H1 (cell line): ENCODE data around the gene GSAP.

ENCODE experiments used
- BRCA1 ChIP-seq: IDR thresholded peaks from 2 replicates; pipeline ENCODE4 v1.6.1; 2012; ENCODE audit warnings: low read depth, low read length, improper control_type of control experiment
- CHD2 ChIP-seq: IDR thresholded peaks from 2 replicates; pipeline ENCODE4 v1.6.1; 2012; ENCODE audit warnings: low read length, improper control_type of control experiment
- EP300 ChIP-seq, 2 experiments: IDR thresholded peaks; 1 replicate in 1 of 2; 2 replicates in 1 of 2; pipeline ENCODE4 v1.6.1; 2011 to 2012; ENCODE audit warnings: low read depth in 2 of 2, low read length in 2 of 2, mild to moderate bottlenecking in 2 of 2, borderline replicate concordance in 1 of 2, inconsistent platforms in 1 of 2, moderate library complexity in 1 of 2
- GABPA ChIP-seq: IDR thresholded peaks from 2 replicates; pipeline ENCODE4 v1.6.1; 2011; ENCODE audit warnings: mild to moderate bottlenecking, low read length, moderate library complexity, borderline replicate concordance; ENCODE audit not compliant: insufficient read depth
- JUN ChIP-seq: IDR thresholded peaks from 2 replicates; pipeline ENCODE4 v1.6.1; 2011; ENCODE audit warnings: low read depth, mild to moderate bottlenecking, improper control_type of control experiment, low read length
- POLR2A ChIP-seq, 2 experiments: IDR thresholded peaks; 1 replicate in 1 of 2; 2 replicates in 1 of 2; pipeline ENCODE4 v1.6.1; 2011; ENCODE audit warnings: low read depth in 2 of 2, low read length in 2 of 2, mild to moderate bottlenecking in 2 of 2; ENCODE audit errors: control extremely low read depth in 1 of 2
- POLR2AphosphoS5 ChIP-seq: IDR thresholded peaks from 2 replicates; pipeline ENCODE4 v1.6.1; 2011; ENCODE audit warnings: low read depth, low read length
- POU5F1 ChIP-seq: IDR thresholded peaks from 2 replicates; pipeline ENCODE4 v1.6.1; 2011; ENCODE audit warnings: low read depth, mild to moderate bottlenecking, low read length, moderate library complexity
- RFX5 ChIP-seq: IDR thresholded peaks from 2 replicates; pipeline ENCODE4 v1.6.1; 2011; ENCODE audit warnings: low read depth, low read length, improper control_type of control experiment, borderline replicate concordance
- TAF1 ChIP-seq: IDR thresholded peaks from 2 replicates; pipeline ENCODE4 v1.6.1; 2011; ENCODE audit warnings: mild to moderate bottlenecking, low read depth, low read length
- YY1 ChIP-seq: IDR thresholded peaks from 2 replicates; pipeline ENCODE4 v1.6.1; 2011; ENCODE audit warnings: low read depth, mild to moderate bottlenecking, low read length
- TF ChIP-seq, protein P1 (sequence below), 3 experiments: IDR thresholded peaks; 1 replicate in 2 of 3; 2 replicates in 1 of 3; pipeline versions ENCODE4 v1.5.1 to v1.6.1; 2011; ENCODE audit warnings: low read length in 3 of 3, mild to moderate bottlenecking in 3 of 3, inconsistent platforms in 2 of 3, low read depth in 1 of 3, moderate library complexity in 1 of 3; ENCODE audit not compliant: insufficient read depth in 1 of 3; ENCODE audit errors: control extremely low read depth in 1 of 3

DNA sequence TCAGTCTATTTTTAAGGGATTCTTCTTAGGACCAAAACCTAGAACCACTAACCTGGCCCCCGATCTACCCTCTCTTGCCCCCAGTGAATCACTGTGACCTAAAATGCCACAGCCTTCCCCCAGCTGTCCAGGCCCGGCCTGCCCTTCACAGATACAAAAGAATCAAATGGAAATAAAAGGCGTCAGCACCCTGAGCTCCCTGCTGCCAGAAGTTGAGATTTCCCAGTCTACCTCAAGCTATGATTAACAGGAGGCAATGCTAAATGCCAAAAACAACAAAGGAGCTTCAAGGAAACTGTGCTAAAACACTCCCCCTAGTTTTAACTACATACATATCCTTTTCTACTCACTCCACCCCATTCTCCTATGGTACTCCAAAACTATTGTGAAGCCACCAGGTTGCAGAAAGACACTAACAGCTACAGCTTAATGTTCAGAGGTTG is 67.8 kb downstream of the GSAP start:
- TF ChIP-seq, protein P1, sequence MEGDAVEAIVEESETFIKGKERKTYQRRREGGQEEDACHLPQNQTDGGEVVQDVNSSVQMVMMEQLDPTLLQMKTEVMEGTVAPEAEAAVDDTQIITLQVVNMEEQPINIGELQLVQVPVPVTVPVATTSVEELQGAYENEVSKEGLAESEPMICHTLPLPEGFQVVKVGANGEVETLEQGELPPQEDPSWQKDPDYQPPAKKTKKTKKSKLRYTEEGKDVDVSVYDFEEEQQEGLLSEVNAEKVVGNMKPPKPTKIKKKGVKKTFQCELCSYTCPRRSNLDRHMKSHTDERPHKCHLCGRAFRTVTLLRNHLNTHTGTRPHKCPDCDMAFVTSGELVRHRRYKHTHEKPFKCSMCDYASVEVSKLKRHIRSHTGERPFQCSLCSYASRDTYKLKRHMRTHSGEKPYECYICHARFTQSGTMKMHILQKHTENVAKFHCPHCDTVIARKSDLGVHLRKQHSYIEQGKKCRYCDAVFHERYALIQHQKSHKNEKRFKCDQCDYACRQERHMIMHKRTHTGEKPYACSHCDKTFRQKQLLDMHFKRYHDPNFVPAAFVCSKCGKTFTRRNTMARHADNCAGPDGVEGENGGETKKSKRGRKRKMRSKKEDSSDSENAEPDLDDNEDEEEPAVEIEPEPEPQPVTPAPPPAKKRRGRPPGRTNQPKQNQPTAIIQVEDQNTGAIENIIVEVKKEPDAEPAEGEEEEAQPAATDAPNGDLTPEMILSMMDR (IDR thresholded peaks at IDR 0.05; ENCODE audit: control extremely low read depth in 1 of 3, insufficient read depth in 1 of 3, low read depth in 1 of 3, low read length in 3 of 3), result no peak
- TF ChIP-seq POLR2A (IDR thresholded peaks at IDR 0.05; ENCODE audit: control extremely low read depth in 1 of 2, low read depth in 2 of 2, low read length in 2 of 2) (no peak), POLR2AphosphoS5 (no peak), POU5F1 (no peak), YY1 (no peak), CHD2 (no peak), RFX5 (no peak), JUN (no peak), BRCA1 (no peak), TAF1 (no peak), EP300 (IDR thresholded peaks at IDR 0.05; ENCODE audit: borderline replicate concordance in 1 of 2, low read depth in 2 of 2, low read length in 2 of 2) (no peak), GABPA (no peak)
